ENCODE data around the gene TMEM158.

TMEM158 gene

GRCh38 chr3:45226206-45226915 lies at the start of gene TMEM158:
TSS of gene TMEM158 (minus strand) at chr3:45226287. CDS start at chr3:45226027, 260 bp downstream.
- peak in 1 of 2 experiments; percentile 43 for DNase-seq

- DNase-seq, result no peak
These were observed 49.1 kb upstream of the TMEM158 start for GRCh38 chr3:45275006-45275704.

- DNase-seq, result no peak
These were observed 47.8 kb upstream of the TMEM158 start for GRCh38 chr3:45273681-45274515.

GRCh38 chr3:45272828-45273470 lies 46.9 kb upstream of the TMEM158 start:
- no peak for DNase-seq

GRCh38 chr3:45272032-45272810 lies 46.1 kb upstream of the TMEM158 start:
- DNase-seq, result no peak

- no peak for DNase-seq
These were observed 43.9 kb upstream of the TMEM158 start for GRCh38 chr3:45269952-45270351.

- no peak for DNase-seq
These were observed 41.0 kb upstream of the TMEM158 start for GRCh38 chr3:45267097-45267496.

- no peak for DNase-seq
These were observed 35.4 kb upstream of the TMEM158 start for GRCh38 chr3:45261333-45262110.

GRCh38 chr3:45259133-45259532 lies 33.0 kb upstream of the TMEM158 start:
- DNase-seq, result no peak

- no peak for DNase-seq
These were observed 32.2 kb upstream of the TMEM158 start for GRCh38 chr3:45258317-45258716.

- DNase-seq, result no peak
These were observed 27.2 kb upstream of the TMEM158 start for GRCh38 chr3:45253316-45253715.

- no peak for DNase-seq
These were observed 26.7 kb upstream of the TMEM158 start for GRCh38 chr3:45252826-45253225.

GRCh38 chr3:45249391-45249790 lies 23.3 kb upstream of the TMEM158 start:
- DNase-seq, result no peak

- DNase-seq, result no peak
These were observed 20.2 kb upstream of the TMEM158 start for GRCh38 chr3:45246241-45246640.

GRCh38 chr3:45244356-45244755 lies 18.3 kb upstream of the TMEM158 start:
- DNase-seq, result no peak

GRCh38 chr3:45241206-45241605 lies 15.1 kb upstream of the TMEM158 start:
- no peak for DNase-seq

GRCh38 chr3:45240292-45240691 lies 14.2 kb upstream of the TMEM158 start:
- DNase-seq, result no peak

- no peak for DNase-seq
These were observed 13.2 kb upstream of the TMEM158 start for GRCh38 chr3:45239254-45239653.

GRCh38 chr3:45236964-45237363 lies 10.9 kb upstream of the TMEM158 start:
- no peak for DNase-seq

- DNase-seq, result no peak
These were observed 9.3 kb upstream of the TMEM158 start for GRCh38 chr3:45235409-45235808.

GRCh38 chr3:45234250-45234649 lies 8.2 kb upstream of the TMEM158 start:
- no peak for DNase-seq

Data from SW 1271 (cell line).